HPDE6-E6E7 (cell line): ENCODE data around the gene PAQR9.

Experiments
- DNase-seq: peaks from one replicate; pipeline ENCODE4 v3.0.0; 2011; ENCODE audit warnings: missing footprints; ENCODE audit errors: extremely low spot score

Gene PAQR9

DNA sequence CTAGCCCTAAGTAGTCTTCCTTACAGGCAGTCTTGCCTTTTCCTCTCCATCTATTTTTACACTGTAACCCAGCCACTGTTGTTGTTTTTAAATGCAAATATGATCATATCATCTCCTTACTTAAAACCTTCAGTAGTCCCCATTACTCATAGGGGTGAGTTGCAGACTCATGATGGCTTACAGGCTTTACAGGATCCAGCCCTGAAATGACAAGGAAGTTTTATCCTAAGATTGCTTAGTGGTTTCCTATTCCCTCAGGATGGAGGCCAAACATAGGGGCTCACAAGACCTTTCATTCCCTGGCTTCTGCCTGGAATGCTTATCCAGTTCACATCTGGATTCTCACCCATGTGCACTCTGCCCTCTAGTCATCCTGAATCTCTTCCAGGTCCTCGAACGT lies 46.9 kb downstream of the PAQR9 start:
- DNase-seq = no peak

DNA sequence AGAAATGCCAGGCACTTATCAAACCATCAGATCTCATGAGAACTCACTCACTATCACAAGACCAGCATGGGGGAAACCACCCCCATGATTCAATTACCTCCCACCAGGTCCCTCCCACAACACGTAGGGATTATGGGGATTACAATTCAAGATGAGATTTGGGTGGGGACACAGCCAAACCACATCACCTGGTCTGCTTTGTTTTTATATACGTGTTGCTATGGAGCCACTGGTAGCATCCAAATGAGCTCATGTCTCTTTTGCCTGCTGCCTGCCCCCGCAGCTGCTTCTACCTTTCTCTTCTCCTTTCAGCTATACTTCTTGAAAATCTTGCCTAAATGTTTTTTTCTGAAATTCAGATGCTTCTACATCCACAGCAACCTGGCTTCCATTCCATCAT lies 47.8 kb downstream of the PAQR9 start:
- no peak for DNase-seq

DNA sequence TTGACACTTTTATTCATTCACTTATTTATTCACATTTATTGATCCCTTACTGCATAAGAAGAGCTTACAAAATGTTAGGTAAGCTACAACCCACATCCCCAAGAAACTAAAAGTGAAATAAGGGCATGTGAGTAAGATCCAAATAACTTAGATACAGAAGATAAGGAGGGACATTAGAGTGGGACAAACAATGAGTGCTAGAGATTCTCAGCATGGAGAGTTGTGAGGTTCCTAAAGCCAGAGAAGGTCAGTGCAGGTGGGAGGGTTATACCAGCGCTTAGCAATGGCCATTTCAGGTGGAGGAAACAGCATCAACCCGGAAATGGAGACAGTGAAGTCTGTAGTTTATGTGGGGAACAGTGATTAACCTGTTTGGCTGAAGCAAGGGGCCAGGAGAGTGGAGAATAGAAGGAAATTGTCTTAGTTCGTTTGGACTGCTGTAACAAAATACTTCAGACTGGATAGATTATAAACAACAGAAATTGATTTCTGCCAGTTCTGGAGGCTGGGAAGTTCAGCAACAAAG lies 49.1 kb downstream of the PAQR9 start:
- DNase-seq = no peak

DNA sequence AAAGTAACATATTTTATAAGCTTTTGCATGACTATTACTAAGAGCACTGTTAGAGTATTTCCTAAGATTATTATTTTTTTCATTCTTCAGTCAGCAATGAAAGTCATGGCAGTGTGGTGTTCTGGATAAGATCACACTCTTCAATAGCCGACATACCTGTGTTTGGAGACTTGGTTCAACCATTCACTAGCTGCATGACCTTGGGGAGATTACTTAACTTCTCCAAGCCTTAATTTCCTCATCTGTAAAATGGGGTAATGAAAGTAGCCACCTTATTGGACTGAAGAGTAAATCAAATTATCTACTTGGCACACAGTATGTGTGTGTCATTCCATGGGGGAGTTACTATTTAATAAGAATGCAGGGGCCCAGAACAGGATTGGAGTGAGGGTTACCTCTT lies 50.0 kb downstream of the PAQR9 start:
- no peak for DNase-seq

DNA sequence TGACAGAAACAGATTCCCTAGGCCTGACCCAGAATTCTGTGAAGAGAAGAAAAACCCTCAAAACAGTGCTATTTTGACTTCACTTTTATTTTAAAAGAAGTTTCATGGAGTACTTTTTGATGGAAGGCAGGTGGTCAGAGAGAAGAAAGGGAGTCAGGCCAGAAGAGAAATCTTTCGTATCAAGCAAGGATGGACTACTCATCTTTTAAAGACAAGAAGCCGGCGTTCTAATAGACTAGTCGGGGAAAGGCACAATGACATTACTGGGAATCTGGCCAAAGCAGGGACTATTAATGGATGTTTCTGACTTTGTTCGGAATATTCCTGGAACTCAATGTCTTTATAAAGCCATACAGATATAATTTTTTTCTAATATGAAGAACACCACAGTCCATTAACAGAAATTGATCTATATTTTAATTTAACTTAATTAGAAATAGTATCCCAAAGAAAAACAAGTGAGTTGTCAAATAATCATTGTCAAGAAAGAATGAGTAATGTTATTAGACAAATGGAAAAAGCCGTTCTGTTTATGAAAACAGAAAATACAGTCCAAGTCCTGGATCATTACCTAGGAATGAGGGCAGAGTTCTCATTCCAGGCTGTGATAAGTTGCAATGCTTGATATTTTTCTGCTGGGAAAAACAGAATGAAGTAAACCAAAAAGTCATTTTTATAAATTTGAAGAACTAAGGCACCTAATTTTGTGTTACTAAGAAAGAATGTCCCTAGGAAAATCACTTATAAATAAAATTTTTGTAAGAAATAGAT lies 50.9 kb downstream of the PAQR9 start:
- DNase-seq = no peak
